ENCODE measurements around the gene AMPH. TPM values are rescaled to one million over a fixed set of nuclear protein-coding genes. Genes with fewer than 3 reads are reported as not detected.

The AMPH gene
- total RNA-seq, 1 experiment from 2014 or later, result 1.3 TPM

Small RNAs within 50 kb of the gene (small RNA-seq; reads per million reads assigned to genes)
- gene RN7SL83P (not detected), gene TRGV6 (not detected)
